Activated CD8-positive, alpha-beta memory T cell treated with anti-CD3 and anti-CD28 coated beads for 36 hours (primary cell): ENCODE measurements around the gene LRCH1. TPM values are rescaled to one million over a fixed set of nuclear protein-coding genes. Genes with fewer than 3 reads are reported as not detected.

Experiments used
- CTCF ChIA-PET: fragments of 350-600 bp; sonication (Branson Sonifier 250); formaldehyde crosslinking; loops from one replicate; lab custom pipeline; 2021; ENCODE audit warnings: antibody characterized with exemption; lab: Charles Lee
- POLR2A ChIA-PET: fragments of 350-600 bp; sonication (Branson Sonifier 250); formaldehyde crosslinking; loops from one replicate; lab custom pipeline; 2021; ENCODE audit warnings: antibody characterized with exemption; lab: Charles Lee
- total RNA-seq, 2 experiments: library from RNA; stranded (reverse); gene quantifications; one replicate each; pipeline ENCODE4 v1.2.3, GENCODE V29; 2021

The LRCH1 gene
- total RNA-seq, 2 experiments from 2014 or later, result 16.1 to 16.5 TPM

- CTCF ChIA-PET, result interaction anchor here (1.4 kb wide), 1 partner anchor 11 kb away, joined by 5 read pairs; no protein-coding TSS in a partner anchor
- POLR2A ChIA-PET, result no interaction called here
Measured at GRCh38 chr13:46622630-46623256, 69.8 kb downstream of the LRCH1 start.

- POLR2A ChIA-PET, result no interaction called here
- CTCF ChIA-PET, result interaction anchor here (1.4 kb wide), 1 partner anchor 10 kb away, joined by 5 read pairs; no protein-coding TSS in a partner anchor
Measured at GRCh38 chr13:46624353-46624752, 71.4 kb downstream of the LRCH1 start.

DNA sequence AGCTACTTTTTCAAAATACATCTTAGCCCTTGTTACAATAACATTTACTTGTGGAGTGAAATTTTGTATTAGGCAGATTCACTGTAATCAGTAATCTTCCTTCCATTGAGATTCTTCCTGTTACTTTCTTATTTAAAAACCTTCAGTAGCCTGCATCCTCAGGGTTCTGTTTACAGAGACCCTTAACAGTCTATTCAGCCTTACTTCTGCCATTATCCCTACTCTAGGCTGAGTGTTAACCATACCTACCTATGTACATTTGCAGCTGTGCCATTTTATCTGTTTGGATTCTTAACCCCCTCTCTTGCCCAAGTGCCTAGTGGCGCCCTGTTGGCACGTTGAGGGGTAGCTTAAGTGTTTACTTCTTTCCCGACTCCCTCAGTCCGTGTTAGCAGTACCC lies 71.9 kb downstream of the LRCH1 start:
- ChIA-PET CTCF (no interaction called here), POLR2A (no interaction called here)

GRCh38 chr13:46627462-46627861 lies 74.5 kb downstream of the LRCH1 start:
- ChIA-PET CTCF (no interaction called here), POLR2A (no interaction called here)

DNA sequence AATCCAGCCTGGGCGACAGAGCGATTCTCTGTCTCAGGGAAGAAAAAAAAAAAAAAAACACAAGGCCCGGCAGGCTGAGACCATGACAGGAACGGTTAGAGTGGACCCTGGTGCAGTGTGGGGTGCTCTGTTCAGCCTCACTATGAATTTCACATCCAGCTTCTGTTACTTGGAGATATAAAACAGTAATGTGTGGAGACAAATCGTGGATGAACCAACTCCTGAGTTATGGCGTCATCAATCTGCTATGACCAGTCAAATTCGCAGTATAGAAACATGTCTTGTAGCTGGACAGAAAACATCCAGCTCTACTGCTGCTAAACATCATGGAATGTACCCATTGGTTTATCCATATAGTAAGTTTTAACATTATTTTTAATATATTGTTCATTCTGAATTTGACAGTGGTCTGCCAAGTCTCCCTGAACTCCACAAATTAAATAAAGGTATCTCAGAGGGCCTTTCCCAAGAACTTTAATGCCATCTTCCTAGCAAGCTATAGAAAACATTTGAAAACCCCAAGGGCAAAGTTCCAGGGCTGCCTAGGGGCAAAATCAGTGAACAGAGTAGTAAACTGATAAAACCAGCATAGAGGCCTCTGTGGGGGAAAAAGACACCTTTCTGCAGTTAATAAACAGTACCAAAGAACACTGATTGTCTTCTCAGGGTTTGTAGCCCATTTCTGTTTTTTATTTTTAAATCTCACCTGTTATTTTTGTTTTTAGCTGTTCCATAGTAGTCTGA lies 75.8 kb downstream of the LRCH1 start:
- ChIA-PET POLR2A (no interaction called here), CTCF (interaction anchor here (0.6 kb wide), 1 partner anchor 834 kb away, joined by 3 read pairs; no protein-coding TSS in a partner anchor)

- CTCF ChIA-PET, result interaction anchor here (1.5 kb wide), 1 partner anchor 24 kb away, joined by 3 read pairs; no protein-coding TSS in a partner anchor
- POLR2A ChIA-PET, result no interaction called here
Measured at GRCh38 chr13:46629811-46630413, 76.9 kb downstream of the LRCH1 start.

DNA sequence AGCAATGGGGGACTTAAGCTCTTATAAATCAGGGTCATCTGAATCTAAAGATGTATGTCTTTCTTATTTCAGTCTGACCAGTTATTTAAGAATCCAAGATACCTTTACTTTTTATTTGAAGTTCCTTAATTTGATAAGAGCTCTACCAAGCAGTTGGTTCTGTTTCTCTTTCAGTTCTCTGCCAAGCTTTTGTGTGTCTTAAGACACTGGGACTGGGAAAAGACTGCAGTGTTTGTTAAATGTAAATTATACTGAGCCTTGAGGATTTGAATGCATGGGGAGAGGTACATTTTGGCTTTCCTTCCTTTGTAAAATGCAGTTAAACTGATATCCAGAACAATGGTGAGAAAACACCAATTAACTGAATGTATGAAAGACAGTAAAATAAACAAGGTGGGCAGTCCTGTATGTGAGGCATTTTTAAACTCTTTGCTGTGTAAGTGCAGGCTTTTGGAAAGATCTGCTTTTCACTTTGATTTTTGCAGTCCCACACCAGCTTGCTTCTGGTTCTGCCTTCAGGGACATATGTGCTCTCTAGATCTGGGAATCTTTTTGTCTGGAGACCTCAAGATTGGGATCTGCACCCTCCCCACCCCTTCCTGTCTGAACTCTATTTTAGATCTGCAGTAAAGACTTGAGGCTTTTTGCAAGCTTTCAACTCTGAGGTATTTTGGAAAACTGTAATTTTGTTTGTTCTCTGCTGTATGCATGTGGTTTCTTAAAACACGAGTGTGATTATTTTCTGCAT lies 77.6 kb downstream of the LRCH1 start:
- ChIA-PET POLR2A (no interaction called here), CTCF (interaction anchor here (1.5 kb wide), 1 partner anchor 23 kb away, joined by 3 read pairs; no protein-coding TSS in a partner anchor)

DNA sequence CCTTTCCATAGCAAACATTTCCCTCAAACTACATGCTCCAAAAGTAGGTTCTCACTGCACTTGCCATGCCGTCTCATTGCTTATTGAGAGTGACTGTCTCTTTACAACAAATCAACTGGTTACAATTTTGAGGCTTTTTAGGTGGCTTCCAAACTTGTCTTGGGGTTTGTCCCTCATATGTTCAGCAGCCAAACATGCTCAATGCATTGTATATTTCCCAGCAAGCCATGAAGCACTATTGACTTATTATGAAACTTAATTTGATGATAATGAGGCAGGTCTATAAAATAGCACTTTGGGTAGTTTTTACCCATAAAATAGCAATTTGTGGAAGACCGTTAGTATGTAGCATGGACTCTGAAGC lies 78.2 kb downstream of the LRCH1 start:
- POLR2A ChIA-PET, result no interaction called here

DNA sequence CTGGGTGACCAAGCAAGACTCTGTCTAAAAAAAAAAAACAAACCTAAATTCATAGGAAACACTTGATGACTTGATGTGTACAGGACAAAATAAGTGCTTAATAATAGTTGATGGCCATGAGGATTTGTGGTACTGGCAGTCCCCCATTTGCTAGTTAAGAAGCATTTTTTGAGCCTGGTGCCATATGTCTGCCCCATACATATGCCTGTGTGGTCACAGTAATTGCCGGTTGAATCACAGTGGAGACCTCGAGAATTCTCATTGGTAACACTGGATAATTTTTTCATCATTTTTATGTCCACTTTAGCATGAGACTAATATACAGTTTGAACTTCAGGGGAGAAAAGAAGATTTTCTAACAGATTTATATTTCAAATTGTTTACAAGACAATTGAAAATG lies 79.2 kb downstream of the LRCH1 start:
- ChIA-PET CTCF (no interaction called here), POLR2A (no interaction called here)

More for the DNA sequence above, 78.2 kb downstream of the LRCH1 start:
- CTCF ChIA-PET, result interaction anchor here (0.6 to 1.5 kb wide), 2 partner anchors 22 to 111 kb away, joined by 3 read pairs; no protein-coding TSS in a partner anchor

GRCh38 chr13:46633416-46633815 lies 80.4 kb downstream of the LRCH1 start:
- POLR2A ChIA-PET, result no interaction called here
- CTCF ChIA-PET, result interaction anchor here (1.2 kb wide), 1 partner anchor 10 kb away, joined by 5 read pairs; no protein-coding TSS in a partner anchor

- POLR2A ChIA-PET, result no interaction called here
- CTCF ChIA-PET, result interaction anchor here (0.7 kb wide), 2 partner anchors 24 to 1161 kb away, joined by 4 to 5 read pairs; no protein-coding TSS in a partner anchor
Measured at GRCh38 chr13:46636451-46636850, 83.5 kb downstream of the LRCH1 start.

DNA sequence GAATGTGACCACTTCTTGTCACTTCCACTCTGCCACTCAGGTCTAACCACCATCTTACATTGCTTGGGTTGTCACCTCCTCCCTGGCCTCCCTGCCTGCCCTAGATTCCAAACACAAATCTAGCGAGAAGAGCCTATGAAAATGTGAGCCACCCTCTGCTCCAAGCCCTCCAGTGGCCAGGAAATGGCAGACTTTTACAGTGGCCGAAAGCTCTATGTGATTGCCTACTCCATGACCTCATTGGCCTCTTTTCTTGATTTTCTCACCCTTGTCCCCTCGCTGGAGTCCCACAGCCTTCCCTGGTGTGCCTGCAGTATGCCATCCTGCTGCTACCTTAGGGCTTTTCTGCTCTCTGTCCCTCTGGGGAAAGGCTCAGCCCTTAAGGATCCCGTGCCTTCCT lies 84.2 kb downstream of the LRCH1 start:
- POLR2A ChIA-PET, result interaction anchor here (0.6 kb wide), 1 partner anchor 51 kb away, joined by 3 read pairs; no protein-coding TSS in a partner anchor

GRCh38 chr13:46638262-46638661 lies 85.3 kb downstream of the LRCH1 start:
- POLR2A ChIA-PET, result no interaction called here
- CTCF ChIA-PET, result no interaction called here

More for the DNA sequence above, 84.2 kb downstream of the LRCH1 start:
- CTCF ChIA-PET, result no interaction called here

DNA sequence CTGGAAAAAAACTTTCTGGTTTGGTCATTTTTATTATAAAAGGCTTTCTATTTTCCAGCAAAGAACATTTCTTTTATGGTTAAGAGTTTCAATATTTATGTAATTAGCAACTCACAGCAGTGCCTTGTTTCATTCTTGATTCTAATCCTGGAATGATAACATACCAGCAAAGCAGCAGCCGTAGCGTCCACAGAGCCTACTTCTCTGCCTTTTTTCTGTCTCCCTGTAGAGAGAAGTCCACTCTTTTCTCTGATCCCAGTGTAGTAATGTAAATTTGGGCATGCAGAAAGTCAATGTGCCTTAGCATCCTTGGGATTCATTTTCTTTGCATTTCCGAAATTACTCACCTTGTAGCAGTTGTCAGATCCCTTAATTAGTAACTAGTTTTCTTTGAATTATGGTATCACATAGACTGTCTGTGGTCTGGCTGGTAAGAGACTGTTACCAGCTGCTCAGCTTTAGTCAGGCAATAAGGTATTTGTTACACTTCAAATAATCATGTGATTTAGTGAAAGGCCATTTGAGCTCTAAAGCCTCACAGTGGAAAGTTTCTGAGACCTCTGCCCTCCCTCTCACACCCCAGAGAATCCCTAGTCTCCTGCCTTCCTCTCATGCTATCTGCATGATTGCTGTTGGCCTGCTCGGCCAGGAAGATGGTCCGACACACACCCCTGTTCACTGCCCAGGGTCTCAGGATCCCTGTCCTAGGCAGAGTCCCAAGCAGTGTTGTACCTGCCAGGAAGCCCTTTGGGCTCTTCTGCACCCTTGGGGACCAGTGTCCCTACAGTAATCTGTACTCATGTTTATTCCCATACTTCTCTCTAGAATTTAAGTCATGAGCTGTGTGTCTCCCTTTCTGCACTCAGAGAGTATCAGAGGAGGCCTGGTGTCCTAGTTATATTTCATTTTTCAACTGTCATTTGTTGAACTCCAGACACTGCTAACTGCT lies 86.3 kb downstream of the LRCH1 start:
- CTCF ChIA-PET, result no interaction called here
- POLR2A ChIA-PET, result no interaction called here

DNA sequence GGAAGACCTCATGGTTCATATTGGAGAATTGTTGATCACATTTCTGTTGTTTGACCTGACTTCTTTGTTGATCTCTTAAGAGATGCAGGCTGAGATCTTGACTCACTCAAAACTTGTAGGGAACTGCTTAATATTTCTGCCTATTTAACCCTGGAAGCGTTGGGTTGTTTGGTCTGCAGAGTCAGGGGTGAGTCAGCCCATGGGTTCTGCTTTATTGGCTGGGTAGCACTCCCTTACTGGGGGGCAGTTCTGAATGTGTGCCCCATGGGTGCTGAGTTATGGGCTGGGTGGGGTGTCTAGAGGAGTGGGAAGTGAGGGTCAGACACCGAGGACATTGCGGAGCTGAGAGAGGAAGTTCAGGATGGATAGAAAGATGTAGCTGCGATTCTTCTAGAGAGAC lies 87.9 kb downstream of the LRCH1 start:
- POLR2A ChIA-PET, result no interaction called here
- CTCF ChIA-PET, result no interaction called here

DNA sequence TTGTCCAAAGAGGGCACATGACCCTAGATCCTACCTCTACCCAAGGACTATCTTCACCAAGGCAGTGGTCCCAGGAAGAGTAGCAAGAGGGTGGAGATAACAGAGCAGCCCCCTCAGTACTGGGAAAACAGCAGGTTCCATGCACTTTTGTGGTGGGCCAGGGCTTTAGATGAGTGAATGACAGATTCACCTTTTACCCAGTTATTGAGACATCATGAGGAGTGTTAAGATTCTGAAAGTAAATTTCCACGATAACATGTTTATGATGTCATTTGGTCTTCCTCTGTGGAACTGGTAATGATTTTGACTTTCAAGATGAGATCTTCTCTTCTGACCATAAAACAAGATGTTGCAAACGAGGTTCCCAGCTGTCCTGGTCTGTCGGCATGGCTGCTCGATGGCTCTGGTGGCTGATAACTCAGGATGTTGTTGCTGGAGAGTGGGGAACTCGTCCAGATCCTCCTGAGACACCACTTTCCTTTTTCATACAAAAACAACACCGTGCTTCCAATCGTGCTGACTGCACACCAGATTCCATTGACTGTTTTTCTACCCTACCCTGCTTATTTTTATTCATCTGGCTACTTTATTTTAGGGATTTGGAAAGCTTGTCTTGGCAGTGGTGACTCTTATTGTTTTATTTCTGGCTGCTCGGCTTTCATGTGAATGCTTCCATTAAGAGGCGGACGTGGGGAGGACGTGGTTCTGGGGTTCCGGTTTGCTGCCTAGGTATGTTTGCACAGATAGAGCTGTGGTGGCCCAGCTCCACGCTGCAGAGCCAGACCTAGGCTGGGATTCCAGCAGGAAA lies 88.5 kb downstream of the LRCH1 start:
- CTCF ChIA-PET, result no interaction called here
- POLR2A ChIA-PET, result no interaction called here

DNA sequence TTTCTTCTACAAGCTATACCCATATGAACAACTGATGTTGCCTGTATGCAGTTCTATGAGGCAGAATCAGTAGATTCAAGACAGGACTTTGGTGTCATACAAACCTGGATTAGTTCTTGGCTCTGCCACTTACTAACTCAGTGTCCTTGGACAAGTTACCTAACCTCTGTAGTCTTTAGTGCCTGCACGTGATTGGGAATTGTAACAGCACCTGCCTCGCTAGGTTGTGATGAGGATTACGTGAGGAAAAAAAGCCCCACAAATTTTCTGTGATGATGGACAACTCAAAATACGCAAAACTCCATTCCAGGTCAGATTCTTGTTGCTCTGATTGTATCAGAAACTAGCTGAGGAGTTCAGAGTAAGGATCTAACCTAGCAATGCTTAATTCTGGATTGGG lies 89.3 kb downstream of the LRCH1 start:
- ChIA-PET CTCF (no interaction called here), POLR2A (no interaction called here)
